Fibroblast of skin of scalp (primary cell): ENCODE measurements around the gene RRAS.

Experiments
- DNase-seq: peaks from one replicate; pipeline ENCODE4 v3.0.0-alpha.2; 2013

Gene RRAS

DNA sequence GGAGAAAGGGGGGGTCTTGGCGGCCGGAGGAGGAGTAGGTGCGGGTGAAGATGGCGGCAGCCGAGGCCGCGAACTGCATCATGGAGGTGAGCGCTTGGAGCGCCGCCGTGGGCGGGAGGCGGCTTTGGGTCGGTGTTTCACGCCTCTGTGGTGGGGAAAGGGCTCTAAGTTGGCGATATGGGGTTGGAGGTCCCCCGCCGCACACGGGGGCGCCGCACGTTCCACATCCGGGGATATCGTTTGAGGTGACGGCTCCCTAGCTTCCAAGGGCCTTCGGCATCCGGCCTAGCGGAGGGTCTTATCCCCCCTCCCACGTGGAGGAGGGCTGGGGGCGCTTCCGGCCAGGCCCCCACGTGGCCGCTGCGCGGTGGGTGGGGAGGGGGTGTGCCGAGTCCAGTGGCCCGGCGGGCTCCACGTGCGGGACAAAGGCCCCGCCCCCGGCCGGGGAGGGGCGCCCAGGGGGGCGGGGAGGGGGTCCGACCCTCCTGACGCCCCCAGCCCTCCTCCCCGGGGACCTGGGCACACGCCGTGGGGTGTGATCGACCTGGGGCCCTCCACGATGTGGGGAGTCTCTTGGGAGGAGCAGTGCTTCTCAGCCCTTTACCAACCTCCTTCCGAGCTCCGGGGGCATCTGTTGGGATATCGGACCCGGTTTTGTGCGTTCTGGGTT lies 37.4 kb upstream of the RRAS start, which contains the start of gene PRMT1:
Gene PRMT1, plus strand, starts transcription at position 41 of the 670 bp plus-strand sequence. Its CDS starts 10 bp downstream, at position 51.
- DNase-seq = peak; percentile 43

DNA sequence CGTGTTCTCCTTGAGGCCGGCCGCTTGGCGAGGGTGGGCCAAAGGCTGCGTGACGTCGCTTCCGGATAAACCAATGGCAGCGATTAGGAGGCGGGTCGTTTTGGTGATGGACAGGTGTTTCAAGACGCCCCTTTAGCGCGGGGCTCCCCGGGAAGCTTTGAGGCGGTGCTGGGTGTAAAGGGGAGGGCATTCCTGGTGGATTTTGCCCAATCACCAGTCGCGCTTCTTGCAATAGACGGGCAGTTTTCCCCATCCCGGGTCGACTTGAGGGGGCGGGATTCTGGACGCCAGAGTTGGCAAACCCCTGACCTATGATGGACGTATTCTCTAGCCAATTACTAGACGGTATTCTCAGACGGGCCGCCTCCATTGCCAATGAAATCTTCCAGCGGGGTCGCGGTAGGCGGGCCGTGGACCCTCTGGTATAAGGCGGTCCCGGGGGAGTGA lies 36.9 kb upstream of the RRAS start:
- peak; percentile 100 for DNase-seq

DNA sequence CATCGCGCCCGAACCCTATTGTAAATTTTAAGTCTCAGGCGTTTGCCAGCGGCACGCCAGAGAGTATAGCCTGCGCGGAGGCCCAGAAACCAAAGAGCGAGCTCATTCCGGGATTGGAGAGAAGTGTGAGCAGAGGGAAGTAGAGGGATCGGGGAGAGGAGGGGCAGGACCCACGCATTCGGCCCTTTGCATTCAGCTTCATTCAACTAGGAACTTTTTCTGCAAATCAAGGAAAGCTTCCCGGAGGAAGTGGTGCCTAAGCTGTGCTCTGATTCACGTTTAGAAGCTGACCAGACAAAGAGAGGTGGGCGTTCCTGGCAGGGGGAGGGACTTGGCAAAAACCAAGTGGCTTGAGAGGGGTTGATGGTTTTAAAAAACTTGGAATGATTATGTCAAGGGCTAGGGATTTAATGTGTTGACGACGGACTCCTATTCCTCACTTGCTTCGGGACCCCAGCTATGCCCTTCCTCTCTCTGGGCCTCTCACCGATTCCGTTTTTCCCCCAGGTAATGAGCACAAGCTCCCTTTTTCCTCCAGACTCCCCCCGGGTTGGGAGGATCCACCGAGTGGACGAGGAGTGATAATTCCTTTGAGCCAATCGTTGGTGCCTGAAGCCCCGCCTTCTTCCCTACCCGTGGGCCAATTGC lies 36.3 kb upstream of the RRAS start:
- peak; percentile 93 for DNase-seq

DNA sequence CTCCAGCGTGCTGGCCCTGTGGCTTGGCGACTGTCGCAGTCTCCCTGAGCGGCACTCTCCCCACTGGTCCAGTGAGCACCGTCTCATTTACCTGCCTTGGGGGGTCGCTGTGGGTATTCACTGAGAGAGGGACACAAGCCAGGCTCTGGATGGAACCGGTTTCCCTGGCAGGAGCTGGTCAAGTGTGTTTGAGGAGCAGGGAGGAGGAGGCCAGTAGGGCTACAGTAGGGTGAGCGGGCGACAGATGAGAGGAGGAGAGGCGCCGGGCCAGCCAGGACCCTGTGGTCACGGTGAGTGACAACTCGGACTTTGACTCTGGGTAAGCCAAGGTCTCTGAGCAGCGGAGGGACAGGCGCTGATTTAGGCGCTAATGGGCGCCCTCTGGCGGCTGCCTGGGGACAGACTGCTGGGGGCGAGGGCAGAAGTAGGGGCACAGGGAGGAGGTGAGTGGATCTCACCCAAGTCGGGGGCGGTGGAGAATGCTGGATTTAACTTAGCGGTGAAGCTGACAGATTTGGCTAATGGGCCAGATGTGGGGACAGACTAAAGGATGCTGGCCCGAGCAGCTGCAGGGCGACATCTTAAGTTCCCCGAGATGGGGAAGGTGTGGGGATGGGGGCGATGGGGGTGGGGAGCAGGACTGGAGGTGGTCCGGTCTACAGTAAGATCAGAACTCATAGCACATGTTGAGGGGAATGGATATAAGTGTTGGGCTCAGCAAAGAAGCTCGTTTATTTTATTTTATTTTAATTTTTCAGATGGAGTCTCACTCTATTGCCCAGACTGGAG lies 32.4 kb upstream of the RRAS start:
- peak; percentile 60 for DNase-seq

DNA sequence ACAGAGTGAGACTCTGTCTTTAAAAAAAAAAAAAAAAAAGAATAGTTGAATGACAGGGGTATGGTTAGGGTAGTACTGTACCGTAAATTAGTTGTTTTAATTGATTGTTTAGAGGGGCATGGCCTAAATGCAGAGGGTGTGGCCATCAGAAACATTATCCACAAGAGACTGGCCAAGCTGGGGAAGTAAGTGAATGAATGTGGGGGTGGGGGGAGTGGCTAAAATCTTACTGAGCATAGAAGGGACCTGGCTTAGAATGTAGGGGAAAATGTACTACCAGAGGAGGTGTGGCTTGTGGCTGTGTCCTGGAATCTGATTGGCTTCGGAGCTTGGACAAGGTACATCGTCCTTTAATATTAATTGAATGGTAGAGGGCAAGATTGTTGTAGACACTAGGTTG lies 29.6 kb upstream of the RRAS start:
- no peak for DNase-seq

DNA sequence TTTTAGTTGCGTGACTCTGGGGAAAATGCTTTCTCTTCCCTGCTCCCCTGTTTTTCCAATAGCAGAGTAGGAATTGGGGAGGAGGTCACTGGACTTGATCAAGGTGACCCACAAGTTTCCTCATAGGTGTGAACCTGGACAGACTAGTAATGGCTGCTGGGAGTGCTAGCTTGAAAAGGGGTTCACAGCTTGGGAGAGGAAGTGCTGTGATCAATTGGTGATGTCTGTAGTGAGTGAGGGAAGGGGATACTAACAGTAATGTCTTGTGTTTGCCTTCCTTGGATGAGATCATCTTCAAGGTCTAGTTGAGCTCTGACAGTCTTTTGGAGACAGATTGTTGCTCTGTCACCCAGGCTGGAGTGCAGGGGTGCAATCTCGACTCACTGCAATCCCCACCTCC lies 27.5 kb upstream of the RRAS start:
- DNase-seq = no peak

DNA sequence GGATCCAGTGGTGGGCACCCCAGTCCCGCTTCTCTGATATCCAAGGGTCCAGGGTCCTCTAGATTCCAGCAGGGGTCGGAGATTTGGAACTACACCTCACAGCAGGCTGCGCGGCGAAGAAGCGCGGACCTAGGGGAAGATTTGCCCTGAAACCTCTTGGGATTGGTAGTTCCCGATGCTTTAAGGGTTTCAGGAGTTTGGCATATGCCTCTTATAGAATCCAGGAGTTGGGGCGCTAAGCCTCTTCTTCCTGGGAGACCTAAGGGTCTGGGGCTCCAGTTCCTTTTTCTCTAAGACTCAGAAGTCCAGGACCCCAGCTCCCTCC lies 26.1 kb upstream of the RRAS start:
- DNase-seq = no peak

DNA sequence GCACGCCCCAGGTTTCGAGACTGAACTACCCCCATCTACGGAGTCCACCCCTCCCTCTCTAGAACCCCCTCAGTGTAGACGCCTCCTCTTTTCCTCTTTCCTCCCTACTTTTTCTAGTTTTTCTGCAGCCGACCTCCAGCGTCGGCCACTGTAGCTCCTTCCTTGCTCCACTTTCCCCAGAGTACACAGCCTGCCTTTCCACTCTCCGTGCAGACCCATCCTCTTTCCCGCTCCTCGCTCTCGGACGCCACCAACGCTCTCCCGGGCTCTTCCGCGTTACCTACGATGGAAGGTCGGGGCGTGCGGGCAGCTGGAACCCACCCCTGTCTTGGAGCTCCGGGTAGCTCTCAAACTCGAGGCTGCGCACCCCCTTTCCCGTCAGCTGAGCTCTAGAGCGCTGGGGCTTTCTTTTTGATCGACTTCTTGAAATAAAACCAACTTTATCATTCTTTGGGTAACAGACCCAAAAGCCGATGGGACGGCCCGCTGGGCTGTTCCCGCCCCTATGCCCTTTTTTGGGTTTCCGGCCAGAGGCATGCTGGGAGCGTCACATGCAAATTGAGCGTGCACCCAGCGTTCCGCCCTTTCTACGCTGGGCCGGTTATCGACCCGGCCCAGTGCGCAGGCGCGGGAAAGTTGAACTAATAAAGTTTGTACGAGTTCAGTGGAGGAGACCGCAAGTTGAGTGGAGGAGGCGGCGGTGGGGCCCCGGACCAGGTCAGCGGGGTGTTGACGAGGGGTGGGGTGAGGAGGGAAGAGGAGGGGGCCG lies 25.6 kb upstream of the RRAS start, which contains the start of the genes BCL2L12 and IRF3:
Gene BCL2L12, plus strand, starts transcription at position 583 of the 769 bp plus-strand sequence. CDS start 760 bp downstream, outside the sequence.
Gene IRF3, minus strand, starts transcription at position 507 of the 769 bp plus-strand sequence. CDS start 1,019 bp downstream, outside the sequence.
- DNase-seq = peak; percentile 96

DNA sequence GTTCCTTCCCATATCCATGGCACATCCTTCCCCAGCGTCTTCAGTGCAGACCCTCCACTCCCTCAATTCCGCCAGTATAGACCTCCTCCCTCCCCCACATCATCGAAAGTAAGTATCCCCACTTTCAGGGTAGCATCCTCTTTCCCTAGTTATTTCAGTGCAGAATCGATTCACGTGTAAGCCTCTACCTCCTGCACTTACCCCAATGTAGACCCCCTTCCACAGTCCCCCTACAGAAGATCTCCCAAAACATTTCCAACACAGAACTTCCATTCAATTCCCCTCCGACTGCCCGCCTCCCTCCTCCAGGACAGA lies 25.1 kb upstream of the RRAS start:
- no peak for DNase-seq

DNA sequence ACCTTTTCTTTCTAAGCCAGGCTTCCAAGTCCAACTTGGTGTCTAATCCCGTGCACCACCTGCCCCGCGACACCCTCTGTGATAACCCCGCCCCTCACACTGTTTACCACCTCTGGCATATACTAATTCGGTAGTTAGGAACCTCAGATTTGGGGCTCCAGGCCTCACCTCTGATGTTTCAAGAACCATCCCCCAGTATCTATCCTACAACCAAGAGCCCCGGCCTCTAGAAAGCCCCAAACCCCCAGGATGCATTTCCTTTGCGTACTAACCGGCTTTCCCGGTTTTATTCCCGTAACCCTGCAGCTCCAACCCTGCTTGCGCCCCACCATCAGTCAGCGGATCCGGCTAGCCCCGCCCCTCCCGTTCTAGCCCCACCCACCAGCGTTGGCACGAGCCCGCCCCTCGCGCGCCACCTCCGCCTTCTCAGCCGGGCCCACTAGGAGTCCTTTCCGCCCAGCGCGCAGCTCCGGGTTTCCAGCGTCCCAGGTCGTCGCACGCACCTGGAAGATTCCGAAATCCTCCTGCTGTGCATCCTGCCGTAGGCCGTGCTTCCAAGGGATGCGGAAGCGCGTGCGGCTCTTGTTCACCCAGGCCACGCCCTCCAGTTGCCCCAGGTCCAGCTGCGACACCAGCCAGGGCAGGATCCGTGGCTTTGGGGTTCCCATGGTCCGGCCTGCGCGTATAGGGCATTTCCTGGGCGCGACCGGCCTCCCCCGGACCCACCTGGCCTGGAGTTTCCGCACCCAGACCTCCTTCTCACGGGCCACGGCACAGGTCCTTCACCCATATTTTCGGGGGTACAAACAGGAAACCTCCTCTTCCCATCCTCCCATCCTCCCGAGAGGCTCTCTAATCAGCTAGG lies 24.5 kb upstream of the RRAS start:
- DNase-seq = peak; percentile 72

DNA sequence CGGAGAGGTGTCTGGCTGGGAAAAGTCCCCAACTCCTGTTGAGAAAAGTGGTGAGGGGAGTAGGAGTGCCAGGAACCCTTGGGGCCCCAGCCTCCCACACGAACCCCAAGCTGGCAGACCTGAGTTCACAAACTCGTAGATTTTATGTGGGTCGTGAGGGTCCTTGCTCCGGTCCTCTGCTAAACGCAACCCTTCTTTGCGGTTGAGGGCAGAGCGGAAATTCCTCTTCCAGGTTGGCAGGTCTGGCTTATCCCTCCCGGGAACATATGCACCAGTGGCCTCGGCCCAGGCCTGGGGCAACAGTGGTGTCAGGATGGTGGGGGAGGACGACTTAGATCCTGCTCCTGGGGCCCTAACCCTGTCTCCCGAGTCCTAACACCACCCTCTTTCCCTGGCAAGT lies 23.3 kb upstream of the RRAS start:
- DNase-seq = no peak

DNA sequence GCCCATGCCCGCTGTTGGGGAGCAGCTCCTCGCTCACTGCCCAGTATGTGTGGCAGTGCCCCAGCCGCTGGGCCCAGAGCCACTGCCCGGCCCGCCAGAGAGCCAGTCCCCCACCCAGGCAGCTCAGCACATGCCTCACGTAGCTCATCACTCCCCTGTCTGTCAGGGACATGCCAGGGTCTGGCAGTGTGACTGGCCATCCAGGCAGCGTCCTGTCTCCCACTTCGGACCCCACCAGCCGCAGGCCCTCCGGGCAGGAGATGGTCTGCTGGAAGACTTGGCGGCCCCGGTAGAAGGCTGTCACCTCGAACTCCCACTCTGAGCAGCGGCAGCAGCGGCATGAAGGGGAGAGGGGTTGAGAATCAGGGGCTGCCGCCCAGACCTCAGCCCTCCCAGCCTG lies 22.1 kb upstream of the RRAS start:
- no peak for DNase-seq

DNA sequence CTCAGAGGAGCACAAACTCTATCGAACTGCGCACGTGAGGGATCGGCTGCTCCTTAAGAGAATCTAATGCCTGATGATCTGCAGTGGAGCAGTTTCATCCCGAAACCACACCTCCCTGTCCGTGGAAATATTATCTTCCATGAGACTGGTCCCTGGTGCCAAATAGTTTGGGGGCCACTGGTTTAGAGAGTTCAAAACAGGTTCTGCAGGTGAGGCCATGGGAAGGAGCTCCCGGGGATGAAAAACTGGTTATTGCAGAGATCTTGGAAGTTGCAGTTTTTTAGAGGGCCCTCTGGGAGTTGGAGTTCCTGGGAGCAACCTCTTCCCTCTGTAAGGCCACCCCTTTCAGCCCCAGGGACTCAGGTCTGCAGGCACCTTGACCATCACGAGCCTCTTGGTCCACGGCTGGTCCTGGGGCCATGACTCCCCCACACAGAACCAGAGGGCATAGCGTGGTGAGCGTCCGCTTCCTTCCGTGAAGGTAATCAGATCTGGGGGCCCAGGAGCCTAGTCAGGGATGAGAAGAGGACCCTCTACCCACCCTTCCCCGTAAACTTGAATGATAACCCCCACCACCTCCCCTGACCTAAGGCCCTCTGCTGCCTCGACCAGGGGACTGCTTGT lies 20.5 kb upstream of the RRAS start:
- no peak for DNase-seq

DNA sequence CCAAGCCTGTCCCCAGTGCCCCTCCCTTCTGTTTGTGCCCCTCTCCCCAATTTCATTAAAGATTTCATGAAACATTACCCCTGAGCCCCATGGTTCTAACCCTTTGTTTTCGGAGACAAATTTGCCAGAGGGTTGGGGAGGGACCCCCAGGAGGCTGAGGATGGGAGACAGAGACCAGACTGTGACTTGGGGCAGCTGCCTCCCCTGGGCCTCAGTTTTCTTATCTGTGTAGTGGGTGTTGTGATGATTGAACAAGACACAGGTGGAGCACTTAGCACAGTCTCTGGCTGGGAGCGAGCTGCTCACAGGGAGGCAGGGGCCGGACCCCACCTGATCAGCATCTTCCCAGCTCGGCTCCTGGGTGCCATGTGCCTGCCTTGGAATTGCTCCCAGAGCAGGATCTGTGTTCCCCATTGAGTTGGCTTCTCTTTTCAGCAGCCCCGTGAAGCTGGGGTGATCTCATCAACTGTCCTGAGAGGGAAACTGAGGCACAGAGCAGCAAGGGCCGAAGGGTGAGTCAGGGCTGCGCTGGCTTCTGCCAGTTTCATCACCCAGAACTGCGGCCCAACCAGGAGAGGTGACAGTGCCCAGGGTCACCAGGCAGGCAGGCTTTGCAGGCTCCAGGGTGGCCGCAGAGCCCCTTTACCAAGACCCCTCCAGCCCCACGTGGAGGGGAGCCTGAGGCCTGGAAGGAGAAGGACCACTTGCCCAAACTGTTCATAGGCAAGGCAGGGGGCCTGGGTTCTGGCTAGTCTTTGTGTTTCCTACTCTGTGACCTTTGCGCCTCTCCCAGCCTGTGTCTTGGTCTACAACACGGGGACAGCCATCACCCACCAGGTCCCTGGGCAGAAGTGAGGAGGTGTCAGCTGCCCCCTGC lies 18.9 kb upstream of the RRAS start:
- no peak for DNase-seq

DNA sequence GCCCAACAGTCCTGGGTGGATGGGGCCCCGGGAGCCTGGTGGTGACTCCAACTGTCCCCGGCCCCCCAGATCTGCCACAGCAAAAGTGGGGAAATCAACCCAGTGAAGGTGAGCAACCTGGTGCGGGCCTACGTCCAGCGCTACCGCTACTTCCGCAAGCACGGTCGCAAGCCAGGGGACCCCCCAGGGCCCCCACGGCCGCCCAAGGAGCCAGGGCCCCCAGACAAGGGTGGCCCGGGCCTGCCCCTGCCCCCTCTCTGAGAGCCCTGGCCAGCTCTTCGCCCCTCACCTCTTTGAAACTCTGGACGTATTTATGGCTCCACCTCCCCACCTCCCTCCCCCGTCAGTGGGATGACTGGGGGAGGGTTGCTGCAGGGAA lies 18.2 kb upstream of the RRAS start:
- no peak for DNase-seq

DNA sequence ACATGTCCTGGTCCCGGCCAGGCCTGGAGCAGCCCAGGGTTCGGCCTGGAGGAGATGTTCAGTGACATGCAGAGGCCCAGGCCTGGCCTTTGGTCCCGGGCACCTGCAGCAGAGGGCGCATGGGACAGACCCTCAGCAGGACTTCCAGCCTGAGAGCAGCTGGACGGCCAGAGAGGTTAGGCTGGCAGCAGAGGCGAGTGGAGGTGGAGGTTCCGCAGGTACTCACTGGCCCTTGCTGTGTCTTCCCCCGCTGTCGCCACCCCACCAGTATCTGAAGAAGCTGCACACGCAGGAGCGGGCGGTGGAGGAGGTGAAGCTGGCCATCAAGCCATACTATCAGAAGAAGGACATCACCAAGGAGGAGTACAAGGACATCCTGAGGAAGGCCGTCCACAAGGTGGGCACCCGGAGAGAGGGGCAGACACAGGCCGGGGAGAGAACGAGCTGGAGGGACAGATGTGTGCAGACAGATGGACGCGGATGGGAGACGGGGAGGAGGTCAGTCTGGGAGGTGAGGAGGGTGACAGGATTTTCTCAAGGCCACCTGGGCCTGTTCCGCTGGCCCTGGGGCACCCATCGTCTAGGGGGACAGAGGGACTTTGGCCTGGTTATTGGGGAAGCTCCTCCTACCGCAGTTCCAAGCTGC lies 17.7 kb upstream of the RRAS start:
- no peak for DNase-seq

DNA sequence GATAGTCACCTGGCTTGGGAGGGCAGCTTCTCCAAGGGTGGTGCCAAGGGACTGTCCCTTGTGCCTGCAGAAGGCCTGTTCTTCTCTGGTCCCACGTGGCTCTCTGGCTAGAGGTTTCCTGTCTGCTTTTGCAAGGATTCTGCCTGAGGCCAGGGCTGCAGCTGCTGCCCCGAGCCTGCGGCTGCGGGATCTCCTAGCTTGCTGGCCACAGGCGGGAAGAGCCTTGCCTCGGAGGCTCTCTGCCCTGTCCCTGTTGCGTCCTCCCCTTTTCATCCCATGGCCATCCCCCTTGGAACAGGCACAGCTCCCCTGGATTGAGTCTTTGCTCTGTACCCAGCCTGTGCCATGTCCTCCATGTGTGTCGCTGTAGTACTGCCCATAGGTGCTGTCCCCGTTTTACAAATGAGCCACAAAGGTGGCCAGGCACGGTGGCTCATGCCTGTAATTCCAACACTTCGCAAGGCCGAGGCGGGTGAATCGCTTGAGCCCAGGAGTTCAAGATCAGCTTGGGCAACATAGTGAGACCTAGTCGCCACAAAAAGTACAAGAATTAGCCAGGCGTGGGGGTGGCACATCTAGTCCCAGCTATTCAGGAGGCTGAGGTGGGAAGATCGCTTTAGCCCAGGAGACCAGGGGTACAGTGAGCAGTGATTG lies 16.6 kb upstream of the RRAS start:
- DNase-seq = no peak

DNA sequence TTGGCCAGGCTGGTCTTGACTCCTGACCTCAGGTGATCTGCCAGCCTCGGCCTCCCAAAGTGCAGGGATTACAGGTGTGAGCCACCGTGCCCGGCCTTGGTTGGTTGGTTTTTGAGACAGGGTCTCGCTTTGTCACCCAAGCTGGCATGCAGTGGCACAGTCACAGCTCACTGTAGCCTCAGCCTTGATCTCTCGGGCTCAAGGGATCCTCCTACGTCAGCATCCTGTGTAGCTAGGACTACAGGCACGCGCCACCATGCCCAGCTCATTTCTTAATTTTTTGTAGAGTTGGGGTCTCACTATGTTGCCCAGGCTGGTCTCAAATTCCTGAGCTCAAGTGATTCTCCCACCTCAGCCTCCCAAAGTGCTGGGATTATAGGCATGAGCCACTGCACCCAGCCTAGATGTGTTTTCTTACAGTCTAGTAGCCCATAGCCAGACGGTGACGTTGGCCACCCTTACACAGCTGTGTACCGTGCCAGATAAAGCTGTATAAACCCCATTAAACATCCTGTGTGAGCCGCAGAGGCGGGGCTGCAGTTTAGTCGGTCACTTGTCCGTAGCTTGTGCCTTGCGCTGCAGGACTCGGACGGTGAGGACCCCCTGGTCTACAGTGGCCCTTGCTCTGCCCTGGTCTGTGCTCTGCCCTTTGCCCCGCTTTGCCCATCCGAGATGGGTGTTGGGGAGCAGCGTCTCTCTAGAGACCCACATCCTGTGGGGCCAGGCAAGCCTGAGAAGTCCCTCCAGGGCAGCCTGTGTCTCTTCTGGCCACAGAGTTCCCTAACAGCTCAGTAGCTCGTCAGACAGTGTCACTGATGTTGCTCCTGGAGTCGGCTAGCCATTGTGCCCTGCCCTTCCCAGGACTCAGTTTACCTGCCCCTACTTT lies 15.9 kb upstream of the RRAS start:
- DNase-seq = no peak
